Transverse colon (tissue), 4 donors: Measurements from ENCODE around the gene CEP104.

Experiments
- POLR2A ChIP-seq: fragments of 450-650 bp; IDR thresholded peaks from one replicate; pipeline ENCODE4 v1.6.1; 2016; ENCODE audit warnings: antibody characterized with exemption, mild to moderate bottlenecking, moderate library complexity
- POLR2AphosphoS5 ChIP-seq, 3 donors: sonication (generic); formaldehyde crosslinking; IDR thresholded peaks; one replicate each; pipeline ENCODE4 v1.6.1; 2016; ENCODE audit warnings: antibody characterized with exemption in 3 of 3
- TF ChIP-seq, protein P1 (sequence below), 5 experiments: fragments of 200-600 bp in 3 of 5; fragments of 450-650 bp in 2 of 5; sonication (generic) in 3 of 5; IDR thresholded peaks; 1 replicate in 2 of 5; 2 replicates in 3 of 5; pipeline ENCODE4 v1.5.1; 2016 to 2017; ENCODE audit warnings: antibody characterized with exemption in 5 of 5, inconsistent platforms in 3 of 5, mild to moderate bottlenecking in 2 of 5, moderate library complexity in 1 of 5

DNA sequence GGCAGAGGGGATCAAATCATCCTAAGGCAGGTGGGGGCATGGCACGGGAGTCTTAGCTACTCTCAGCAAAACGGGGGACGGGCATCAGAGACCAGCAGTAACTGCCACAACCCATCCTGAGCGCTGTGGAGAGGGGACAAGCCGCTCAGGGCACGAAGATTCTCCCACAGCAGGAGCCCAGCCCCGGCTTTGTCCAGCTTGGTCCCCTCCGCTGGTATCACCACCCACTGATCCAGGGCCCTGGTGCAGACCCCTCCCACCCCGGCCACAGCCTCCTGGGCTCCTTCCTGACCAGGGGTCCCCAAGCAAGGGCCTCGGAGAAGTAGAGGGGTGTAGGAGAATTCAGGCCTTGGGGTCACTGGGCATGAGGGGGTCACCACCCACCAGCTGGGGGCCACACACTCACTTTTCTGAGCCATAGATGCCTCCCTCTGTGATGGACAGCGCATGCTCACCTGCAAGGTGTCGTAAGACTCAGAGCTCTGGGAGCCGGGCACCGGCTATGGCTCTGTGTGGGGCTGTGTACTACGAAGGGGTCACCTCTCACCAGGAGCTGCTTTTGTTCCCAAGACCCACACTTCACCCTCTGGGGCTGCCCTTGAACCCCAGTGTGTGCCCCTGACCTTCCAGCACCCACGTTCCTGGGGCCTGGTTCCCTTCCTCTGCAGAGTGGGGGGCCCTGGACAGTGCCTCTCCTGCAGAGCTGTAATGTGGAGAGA, 86.8 kb downstream of the CEP104 start:
- TF ChIP-seq, protein P1, sequence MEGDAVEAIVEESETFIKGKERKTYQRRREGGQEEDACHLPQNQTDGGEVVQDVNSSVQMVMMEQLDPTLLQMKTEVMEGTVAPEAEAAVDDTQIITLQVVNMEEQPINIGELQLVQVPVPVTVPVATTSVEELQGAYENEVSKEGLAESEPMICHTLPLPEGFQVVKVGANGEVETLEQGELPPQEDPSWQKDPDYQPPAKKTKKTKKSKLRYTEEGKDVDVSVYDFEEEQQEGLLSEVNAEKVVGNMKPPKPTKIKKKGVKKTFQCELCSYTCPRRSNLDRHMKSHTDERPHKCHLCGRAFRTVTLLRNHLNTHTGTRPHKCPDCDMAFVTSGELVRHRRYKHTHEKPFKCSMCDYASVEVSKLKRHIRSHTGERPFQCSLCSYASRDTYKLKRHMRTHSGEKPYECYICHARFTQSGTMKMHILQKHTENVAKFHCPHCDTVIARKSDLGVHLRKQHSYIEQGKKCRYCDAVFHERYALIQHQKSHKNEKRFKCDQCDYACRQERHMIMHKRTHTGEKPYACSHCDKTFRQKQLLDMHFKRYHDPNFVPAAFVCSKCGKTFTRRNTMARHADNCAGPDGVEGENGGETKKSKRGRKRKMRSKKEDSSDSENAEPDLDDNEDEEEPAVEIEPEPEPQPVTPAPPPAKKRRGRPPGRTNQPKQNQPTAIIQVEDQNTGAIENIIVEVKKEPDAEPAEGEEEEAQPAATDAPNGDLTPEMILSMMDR (IDR thresholded peaks at IDR 0.05): no peak
- TF ChIP-seq POLR2A (no peak), POLR2AphosphoS5 (IDR thresholded peaks at IDR 0.05) (no peak)
